ENCODE results near the gene KIAA0319L. TPM values are rescaled to one million over a fixed set of nuclear protein-coding genes. Genes with fewer than 3 reads are reported as not detected.

The KIAA0319L gene
- total RNA-seq, 2 donors from 2014 or later = 62.5 to 95.0 TPM

DNA sequence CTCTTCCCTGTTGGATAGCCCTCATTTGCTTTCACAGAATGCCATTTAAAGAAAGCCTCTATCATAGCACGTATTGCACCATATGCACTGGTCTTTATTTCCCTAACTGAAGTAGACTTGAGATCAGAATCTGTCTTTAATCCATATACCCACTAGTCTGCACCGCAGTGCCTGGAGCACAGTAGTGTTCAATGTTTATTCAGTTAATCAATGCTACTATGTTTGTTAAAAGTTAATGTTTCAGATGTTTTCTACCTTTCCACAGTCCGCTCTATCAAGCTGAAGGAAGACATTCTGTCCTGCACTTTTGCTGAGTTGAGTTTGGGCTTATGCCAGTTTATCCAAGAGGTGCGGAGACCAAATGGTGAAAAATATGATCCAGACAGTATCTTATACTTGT lies 149.5 kb downstream of the KIAA0319L start:
- no peak for DNase-seq (ENCODE audit: low spot score)
- TF ChIP-seq, protein P1, sequence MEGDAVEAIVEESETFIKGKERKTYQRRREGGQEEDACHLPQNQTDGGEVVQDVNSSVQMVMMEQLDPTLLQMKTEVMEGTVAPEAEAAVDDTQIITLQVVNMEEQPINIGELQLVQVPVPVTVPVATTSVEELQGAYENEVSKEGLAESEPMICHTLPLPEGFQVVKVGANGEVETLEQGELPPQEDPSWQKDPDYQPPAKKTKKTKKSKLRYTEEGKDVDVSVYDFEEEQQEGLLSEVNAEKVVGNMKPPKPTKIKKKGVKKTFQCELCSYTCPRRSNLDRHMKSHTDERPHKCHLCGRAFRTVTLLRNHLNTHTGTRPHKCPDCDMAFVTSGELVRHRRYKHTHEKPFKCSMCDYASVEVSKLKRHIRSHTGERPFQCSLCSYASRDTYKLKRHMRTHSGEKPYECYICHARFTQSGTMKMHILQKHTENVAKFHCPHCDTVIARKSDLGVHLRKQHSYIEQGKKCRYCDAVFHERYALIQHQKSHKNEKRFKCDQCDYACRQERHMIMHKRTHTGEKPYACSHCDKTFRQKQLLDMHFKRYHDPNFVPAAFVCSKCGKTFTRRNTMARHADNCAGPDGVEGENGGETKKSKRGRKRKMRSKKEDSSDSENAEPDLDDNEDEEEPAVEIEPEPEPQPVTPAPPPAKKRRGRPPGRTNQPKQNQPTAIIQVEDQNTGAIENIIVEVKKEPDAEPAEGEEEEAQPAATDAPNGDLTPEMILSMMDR (IDR thresholded peaks at IDR 0.05) = no peak
- Histone ChIP-seq H3K36me3 (peaks cover 50% of the 10 kb centered on the region), H3K4me3 (no peak overlapping the region), H3K4me1 (no peaks in the 10 kb centered on the region), H3K27ac (no peak overlapping the region), H3K27me3 (no peaks in the 10 kb centered on the region), H3K9me3 (no peaks in the 10 kb centered on the region)

DNA sequence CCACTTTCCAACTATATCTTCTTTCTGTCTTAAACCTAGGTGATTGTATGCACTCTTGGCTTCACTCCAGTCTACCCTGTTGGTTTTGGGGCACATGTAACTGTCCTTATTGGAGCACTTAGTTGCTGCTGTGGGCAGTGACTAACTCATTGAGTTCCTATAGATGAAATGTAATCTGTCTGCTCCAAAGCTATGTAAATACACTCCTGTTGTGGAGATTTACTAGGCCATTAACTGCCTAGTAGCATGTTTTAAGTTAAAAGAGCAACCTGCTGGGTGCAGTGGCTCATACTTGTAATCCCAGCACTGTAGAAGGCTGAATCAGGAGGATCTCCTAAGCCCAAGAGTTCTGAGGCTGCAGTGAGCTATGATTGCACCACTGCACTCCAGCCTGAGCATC lies 151.1 kb downstream of the KIAA0319L start:
- H3K9me3 ChIP-seq = no peaks in the 10 kb centered on the region
- peaks cover 60% of the 10 kb centered on the region for H3K36me3 ChIP-seq
- no peaks in the 10 kb centered on the region for H3K4me1 ChIP-seq
- H3K4me3 ChIP-seq = no peak overlapping the region
- TF ChIP-seq, protein P1 (IDR thresholded peaks at IDR 0.05) = no peak
- no peak for DNase-seq (ENCODE audit: low spot score)
- no peak overlapping the region for H3K27ac ChIP-seq
- H3K27me3 ChIP-seq = no peaks in the 10 kb centered on the region

DNA sequence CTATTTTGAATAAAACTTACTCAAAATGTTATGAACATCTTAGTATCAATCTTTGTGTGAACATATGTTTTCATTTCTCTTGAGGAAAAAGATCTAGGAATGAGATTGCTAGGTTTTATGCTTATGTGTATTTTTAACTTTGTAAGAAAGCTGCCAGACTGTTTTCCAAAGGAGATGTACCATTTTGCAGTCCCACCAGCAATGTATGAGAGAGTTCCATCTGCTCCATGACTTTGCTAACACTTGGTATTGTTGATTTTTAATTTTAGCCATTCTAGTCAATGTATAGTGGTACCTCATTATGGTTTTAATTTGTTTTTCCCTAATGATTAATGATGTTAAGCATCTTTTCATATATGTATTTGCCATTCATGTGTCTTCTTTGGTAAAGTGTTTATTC lies 156.2 kb downstream of the KIAA0319L start:
- TF ChIP-seq, protein P1 (IDR thresholded peaks at IDR 0.05) = no peak
- DNase-seq (ENCODE audit: low spot score) = no peak
- Histone ChIP-seq H3K27ac (no peak overlapping the region), H3K27me3 (no peaks in the 10 kb centered on the region), H3K4me3 (no peak overlapping the region), H3K9me3 (no peaks in the 10 kb centered on the region), H3K36me3 (peaks cover 78% of the 10 kb centered on the region), H3K4me1 (no peaks in the 10 kb centered on the region)

DNA sequence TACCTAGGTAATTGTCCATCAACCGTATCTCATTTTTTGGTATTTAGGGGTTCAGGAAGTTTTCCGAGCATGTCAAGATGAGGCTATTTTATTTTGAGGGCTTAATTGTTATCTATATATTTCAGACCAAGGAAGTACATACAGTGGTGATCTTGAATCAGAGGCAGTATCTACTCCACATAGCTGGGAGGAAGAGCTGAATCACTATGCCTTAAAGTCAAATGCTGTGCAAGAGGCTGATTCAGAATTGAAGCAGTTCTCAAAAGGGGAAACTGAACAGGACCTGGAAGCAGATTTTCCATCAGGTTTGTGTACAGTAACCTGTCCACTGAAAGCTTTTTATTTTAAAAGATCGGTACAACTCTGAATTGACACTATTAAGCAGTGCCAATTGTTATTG lies 158.5 kb downstream of the KIAA0319L start:
- Histone ChIP-seq H3K4me1 (no peaks in the 10 kb centered on the region), H3K27ac (no peak overlapping the region), H3K4me3 (no peak overlapping the region), H3K27me3 (no peaks in the 10 kb centered on the region), H3K9me3 (no peaks in the 10 kb centered on the region), H3K36me3 (peaks cover 85% of the 10 kb centered on the region)
- DNase-seq (ENCODE audit: low spot score) = no peak
- TF ChIP-seq, protein P1 (IDR thresholded peaks at IDR 0.05) = no peak

DNA sequence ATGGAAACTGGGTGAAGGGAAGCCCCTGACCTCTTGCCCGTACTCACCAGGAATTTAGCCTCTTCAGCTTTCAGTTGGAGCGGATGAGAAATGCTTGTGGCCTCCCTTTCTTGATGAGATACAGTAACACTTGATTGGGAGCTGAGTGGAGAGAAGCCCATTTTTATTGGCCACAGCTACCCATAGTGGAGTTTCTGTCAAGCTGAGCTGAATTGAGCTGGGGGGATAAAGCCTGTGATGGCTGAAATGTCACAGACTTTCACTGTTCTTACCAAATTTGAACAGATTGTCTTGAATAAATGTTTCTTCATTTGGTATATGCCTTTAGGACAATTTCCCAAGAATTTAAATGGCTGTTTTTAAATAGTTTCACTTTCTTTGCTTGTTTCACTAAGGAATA lies 162.8 kb downstream of the KIAA0319L start:
- Histone ChIP-seq H3K4me1 (no peaks in the 10 kb centered on the region), H3K4me3 (no peak overlapping the region), H3K27me3 (no peaks in the 10 kb centered on the region), H3K36me3 (peaks cover 75% of the 10 kb centered on the region), H3K9me3 (no peaks in the 10 kb centered on the region), H3K27ac (no peak overlapping the region)
- DNase-seq (ENCODE audit: low spot score) = no peak
- TF ChIP-seq, protein P1 (IDR thresholded peaks at IDR 0.05) = no peak
